Measurements from ENCODE around the gene PSAPL1. TPM values are rescaled to one million over a fixed set of nuclear protein-coding genes. Genes with fewer than 3 reads are reported as not detected.

Gene PSAPL1
- total RNA-seq, 1 experiment from 2014 or later, result not detected

DNA sequence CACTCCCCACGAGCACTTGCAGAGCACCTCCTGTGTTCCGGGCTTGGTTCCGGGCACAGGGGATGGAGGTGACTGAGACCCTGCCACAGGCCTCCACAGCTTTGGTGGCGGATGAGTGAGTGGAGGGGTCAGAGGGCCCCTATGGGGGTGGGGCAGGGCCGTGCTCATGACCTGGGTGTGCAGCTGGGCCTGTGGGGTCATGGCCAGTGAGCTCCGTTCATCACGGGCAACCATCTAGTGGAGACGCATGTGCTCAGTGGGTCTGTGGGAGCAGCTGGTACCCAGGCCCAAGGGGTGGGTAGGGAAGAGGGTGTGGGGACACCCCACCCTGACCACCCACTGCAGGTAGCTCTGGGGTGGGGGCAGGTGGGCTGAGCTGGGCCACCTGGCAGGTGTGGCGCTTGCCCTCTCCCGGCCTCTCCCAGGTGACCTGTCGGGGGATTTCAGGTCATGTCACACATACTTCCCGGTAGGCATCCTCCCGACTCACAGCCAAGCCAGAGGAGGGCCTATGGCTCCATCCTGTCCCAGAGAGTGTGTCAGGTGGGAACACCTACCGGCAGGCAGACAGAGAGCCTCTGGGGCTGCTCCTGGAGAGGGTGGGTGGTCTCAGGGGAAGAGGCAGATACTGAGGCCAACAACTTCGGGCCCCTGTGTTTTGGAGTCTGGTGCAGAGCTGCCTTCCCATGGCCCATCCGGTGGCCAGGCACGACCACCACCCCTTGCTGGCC, 3.6 kb downstream of the PSAPL1 start:
- DNase-seq (ENCODE audit: low read depth), result no peak

DNA sequence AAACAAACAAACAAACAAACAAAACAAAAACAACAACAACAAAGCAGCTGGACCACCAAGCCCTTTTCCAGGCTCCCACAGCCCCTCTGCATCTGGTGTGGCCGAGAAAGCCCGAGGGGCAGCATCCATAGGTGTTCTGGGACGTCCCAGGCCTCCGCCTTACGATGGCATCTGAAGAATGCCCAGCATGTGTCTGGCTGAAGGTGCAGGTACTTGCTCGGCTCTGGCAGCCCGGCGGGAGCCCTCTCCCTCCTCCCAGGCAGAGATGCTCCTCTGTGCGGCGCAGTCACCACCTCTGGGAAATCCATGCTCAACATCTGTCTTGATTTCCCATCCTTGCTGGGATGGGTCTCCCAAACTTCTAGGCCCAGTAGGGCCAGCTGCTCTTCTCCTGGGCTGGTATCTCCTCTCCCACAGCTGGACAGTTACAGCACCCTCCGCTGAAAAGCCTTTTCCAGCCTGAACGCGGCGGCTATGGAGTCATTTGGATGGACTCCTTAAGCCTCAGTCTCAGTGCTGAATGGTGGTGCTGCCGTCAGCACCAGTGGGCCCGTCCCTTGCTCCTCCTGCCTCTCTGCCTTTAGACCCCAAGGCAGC, 4.3 kb downstream of the PSAPL1 start:
- DNase-seq (ENCODE audit: low read depth), result no peak

DNA sequence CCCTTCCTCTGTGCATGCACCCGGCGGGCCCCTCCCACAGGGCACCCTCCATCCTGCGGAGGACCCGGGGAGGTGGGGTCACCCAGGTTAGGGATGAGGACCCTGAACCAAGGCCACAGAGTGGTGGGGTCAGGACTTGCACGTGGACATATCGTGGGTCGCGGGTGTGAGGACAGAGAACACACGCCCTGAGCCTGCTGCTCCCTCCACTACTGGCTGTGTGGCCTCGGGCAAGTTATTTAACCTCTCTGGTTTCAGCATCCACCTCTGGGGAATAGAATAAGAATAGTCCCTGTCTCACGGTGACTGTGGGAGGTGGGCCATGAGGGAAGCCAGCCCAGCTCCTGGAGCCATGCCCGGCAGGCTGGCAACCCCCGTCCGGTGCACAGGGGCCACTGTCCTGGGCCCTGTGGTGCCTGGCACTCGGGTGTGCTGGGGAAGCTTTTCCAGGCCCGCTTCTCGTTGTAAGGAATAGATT, 5.1 kb downstream of the PSAPL1 start:
- DNase-seq (ENCODE audit: low read depth), result no peak

DNA sequence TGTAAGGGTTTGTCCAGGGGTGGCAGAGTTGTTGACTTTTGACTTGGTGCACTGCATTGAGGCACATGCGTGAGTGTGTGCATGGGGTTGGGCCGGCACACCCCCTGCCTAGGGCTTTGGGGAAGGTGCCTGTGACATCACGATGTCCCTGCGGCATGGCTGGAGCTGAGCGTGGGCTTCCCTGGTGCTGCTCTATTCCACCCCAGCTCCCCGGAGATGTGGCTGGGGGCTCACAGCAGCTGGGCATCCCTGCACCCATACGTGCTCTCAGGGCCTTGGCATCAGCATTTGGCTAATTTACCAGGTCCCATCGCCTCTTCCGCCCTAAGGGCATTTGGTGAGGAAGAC, 5.7 kb downstream of the PSAPL1 start:
- DNase-seq (ENCODE audit: low read depth), result no peak

DNA sequence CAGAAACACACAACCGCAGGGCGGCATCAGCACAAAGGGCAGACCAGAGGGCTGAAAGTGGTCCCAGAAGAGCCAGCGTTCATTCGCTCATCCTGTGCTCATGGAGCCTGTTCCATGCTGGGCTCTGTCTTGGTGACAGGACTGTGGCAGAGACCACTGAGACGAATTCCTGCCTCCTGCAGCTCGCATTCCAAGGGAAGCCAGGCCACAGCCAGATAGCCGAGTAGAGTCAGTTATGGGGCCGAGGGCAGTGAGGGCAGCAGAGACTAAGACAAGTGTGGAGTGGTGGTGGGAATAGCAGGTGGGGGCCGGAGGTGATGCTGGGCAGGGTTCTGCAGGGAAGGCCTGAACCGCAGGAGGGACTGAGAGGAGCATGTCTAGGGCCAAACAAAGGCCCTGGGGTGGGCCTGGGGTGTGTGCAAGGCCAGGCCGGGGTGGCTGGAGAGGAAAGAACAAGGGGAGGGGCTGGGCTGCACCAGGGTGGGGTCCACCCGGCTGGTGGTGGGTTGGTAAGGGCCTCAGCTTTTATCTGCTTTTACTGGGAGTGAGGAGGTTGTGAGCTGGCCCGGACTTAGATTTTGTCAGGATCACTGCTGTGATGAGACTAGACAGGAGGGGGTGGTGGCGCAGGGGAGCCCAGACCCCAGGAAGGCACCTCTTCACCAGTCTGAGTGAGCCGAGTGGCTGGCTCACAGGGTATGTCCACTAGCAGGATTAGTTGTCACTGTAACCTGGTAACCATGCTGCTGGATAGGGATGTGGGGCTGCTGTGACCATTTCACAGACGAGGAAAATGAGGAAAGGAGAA, 6.3 kb downstream of the PSAPL1 start:
- no peak for DNase-seq (ENCODE audit: low read depth)

DNA sequence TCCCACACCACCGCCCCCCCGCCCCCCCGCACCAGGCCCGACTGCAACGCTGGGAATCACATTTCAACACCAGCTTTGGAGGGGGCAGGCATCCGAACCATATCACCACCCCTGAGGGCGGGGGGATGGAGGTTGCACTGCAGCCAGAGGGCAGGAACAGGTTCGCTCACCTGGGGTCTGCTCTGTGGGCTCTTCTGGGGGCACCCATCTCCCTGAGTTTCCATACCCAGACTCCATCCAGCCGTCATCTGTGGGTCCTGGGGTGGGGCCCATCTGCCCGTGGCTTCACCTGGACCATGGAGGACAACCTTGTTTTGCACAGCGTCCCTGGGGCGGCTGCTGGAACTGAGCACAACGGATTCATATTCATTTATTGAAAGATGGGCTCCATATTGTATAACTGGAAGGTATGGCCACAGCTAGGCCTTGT, 6.9 kb downstream of the PSAPL1 start:
- DNase-seq (ENCODE audit: low read depth), result no peak

DNA sequence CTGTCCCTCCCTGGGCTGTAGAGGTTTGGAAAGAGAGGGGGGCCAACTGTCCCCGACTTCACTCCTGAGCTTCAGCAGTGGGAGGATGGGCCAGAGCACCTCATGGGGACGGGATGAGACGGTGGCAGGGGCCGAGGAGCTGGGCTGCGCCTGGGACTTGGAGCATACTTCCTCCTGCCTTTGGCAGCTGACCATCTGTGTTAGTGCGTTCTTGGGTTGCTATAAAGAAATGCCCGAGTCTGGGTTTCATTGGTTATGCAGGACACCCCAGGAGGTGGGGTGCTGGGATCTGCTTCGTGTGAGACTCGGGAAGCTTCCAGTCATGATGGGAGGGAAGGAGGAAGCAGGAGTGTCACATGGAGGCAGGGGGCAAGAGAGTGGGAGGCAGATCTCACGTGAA, 7.4 kb downstream of the PSAPL1 start:
- DNase-seq (ENCODE audit: low read depth), result no peak

DNA sequence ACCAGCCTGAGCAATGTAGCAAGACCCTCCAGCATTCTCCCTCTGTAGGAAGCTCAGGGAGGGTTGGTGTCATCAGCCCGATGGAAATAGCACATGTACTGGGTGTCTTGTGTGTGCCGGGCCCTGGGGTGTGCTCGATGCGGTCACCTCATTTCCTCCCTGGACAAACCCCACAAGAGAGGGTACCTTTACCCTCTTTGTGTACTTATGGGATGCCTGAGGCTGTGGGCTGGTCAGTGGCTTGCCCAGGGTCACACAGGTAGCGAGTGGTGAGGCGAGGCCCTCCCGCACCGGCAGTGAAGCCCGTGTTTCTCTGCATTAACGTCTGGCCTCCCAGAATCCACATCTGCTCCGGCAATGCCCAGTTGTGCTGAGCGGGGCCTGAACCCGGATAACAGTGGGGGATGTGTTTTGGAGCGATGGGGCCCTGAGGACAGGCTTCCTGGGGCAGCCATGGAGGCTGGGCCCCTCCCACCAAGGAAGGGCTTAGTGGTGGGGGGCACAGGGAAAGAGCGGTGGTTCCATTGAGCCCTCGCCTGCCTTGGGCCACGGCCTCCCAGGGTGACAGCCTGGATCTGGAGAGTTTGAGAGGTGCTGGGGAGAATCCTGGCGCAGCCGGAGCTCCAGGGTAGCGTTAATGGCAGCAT, 8.1 kb downstream of the PSAPL1 start:
- DNase-seq (ENCODE audit: low read depth), result no peak

DNA sequence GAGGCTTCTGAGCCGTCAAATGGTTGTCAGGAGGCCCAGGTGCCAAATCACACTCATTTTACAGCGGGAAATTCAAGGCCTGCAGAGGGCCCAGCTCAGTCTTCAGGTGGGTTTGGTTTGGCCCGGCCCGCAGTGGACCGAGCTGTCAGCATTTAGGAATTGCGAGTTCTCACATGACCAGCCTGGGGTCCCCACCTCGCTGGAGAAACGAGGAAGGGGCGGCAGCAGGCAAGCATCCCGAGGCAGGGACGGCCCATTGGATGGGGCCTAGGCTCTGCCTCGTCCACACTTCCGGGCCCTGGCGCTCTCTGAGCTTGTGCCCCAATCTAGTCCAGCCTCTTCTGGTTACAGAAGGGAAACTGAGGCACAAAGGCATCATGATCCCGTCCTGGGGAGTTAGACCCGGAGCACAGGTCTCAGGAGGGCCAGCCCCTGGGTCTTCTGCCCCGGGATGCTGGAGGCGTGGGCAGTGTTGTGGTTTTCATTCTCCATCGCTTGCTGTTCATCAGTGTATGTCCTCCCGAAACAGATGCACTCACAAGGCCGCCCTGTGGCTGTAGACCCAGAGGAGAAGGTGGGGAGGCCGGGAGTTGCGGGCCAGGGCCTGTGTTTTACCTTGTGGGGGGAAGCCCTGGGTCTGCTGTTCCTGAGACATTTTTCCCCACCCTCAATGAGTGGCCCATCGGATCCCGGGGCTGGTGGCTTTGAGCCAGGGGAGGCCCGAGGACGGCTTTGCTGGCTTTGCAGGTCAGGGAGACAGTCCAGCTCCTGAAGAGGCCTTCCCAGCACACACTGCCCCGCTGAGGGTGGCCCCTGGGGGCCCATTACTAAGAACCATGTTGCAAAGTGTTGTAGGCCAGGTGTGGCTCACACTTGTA, 8.9 kb downstream of the PSAPL1 start:
- no peak for DNase-seq (ENCODE audit: low read depth)

DNA sequence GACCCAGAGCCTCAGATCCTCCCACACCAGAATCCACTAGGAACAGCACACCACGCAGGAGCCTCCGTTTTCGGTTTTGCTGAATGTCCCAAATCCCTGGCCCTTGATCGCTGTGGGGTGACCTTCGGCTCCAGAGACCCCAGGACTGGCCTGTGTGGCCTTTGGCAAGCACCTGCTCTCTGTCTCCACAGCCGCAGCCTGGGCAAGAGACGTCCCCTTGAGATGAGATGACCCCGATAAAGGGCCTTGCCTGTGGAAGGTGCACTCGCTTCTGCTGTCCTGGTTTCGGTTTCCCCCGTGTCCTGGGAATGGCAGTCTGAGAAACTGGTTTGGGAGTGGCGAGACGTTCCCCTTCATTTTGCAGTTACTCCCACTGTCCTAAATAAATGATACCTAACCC, 9.6 kb downstream of the PSAPL1 start:
- no peak for DNase-seq (ENCODE audit: low read depth)

DNA sequence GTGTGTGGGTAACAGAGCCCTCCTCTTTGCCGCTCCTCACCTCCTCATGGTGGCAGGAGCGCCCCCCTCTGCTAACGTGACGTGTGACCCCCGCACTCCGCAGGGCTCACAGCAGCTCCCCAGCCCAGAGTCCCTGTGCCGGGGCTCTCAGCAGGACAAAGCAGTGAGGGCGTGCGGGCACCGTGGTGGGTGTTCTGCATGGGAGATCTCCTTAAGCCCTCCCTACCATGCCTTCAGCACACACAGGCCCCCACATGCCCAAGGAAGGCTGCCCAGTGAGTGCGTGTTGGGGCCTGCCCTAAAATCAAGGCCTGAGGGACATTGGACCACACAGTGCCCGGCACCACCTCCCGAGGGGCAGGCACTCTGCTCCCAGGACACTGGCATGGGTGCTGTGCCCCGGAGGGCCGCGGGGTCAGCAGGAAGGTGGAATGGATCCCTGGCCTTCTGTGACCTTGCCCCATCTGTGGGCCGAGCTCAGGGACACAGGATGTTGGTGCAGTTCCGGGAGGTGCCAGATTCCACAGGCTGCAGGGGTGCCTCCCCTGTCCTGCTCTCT, 10.1 kb downstream of the PSAPL1 start:
- no peak for DNase-seq (ENCODE audit: low read depth)

DNA sequence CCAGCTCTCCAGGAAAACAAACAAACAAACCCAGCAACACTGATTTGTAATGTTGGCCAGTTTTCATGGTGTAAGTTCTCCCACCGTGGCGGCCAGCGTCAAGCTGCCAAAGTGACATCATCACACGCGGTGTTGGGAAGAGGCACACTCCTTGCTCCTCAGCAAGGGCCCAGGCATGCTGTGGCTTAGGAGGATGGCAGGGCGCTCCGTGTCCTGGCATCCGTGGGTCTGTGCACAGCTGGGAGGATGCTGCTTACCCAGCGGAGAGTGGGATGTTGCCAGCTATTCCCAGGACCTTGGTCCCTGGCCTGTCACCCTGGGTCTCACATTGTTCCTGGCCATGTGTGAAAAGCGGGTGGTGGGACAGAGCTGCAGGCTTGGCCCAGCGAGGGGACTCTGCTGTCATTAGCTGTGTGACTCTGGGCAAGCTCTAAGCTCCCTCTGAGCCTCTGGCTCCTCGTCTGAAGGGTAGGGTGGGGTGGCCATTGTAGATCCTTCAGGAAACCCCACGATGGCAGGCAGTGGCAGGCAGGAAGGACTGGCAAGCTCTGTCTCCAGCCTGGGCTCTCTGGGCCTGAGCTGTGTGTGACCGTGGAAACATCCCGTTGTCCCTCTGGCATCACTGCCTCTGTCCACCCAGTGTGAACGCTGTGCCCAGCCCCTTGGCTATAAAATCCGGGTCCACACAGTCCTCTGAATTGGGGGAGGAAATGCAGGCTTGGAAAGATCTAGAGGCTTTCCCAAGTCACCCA, 10.8 kb downstream of the PSAPL1 start:
- DNase-seq (ENCODE audit: low read depth), result no peak

DNA sequence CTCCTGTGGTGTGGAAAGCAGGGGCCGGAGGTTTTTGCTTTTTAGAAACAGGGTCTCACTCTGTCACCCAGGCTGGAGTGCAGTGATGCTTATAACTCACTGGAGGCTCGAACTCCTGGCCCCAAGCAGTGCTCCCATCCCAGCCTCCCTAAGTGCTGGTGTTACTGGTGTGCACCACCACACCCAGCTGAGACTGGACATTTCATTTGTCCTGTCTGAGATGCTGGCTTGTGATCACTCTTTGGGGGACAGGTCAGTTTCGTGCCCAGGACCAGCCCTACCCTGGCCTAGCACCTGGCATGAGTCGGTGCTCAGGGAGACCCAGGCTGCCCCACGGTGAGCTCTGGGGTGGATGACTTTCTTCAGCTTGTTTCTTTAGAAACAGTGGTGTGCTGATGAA, 11.3 kb downstream of the PSAPL1 start:
- DNase-seq (ENCODE audit: low read depth), result no peak

DNA sequence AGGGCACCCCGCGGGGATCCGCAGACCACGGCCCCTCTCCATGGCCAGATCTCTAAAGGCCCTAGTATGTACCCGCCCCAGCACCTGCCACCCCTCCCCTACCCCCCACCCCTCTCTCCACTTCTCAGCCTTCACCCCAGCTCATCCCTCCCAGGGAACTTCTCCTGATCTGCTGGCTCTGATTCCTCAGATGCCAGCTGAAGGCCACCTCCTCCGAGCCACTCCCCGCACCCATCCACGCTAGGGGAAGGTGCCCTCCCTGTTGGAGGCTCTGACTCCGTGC, 11.9 kb downstream of the PSAPL1 start:
- no peak for DNase-seq (ENCODE audit: low read depth)

DNA sequence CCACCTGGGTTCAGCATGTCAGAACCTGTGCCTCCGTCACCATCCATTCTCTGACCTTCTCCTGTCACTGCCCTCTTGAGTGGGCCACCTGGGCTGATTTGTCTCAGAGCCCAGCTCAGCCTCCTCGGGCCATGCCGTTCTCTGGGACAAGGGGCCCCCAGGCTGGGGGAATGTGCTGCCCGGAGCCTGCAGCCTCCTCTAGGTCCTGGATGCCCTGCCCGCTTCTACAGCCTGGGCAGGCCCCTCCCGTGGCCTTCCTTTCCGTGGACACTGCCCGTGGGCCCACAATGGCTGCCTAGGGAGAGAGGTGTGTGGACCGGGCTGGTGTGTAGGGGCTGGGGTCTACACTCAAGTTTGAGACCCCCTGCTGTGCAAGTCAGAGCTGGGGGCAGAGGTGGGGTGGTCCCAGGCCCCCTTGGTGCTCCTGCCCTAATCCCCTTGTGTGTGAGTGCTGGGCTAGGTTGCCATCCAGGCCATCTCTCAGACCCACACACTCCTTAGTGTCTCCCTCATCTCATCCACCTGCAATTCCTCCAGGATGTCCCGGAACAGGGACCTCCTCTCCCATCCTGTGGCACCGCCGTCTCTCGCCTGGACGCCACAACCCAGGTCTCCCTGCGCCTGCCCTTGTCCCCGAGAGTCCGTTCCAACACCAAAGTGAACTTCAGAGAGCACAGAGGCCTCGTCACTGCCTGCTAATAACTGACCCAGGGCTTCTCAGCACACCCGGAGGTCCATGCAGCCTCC, 12.4 kb downstream of the PSAPL1 start:
- DNase-seq (ENCODE audit: low read depth), result no peak

DNA sequence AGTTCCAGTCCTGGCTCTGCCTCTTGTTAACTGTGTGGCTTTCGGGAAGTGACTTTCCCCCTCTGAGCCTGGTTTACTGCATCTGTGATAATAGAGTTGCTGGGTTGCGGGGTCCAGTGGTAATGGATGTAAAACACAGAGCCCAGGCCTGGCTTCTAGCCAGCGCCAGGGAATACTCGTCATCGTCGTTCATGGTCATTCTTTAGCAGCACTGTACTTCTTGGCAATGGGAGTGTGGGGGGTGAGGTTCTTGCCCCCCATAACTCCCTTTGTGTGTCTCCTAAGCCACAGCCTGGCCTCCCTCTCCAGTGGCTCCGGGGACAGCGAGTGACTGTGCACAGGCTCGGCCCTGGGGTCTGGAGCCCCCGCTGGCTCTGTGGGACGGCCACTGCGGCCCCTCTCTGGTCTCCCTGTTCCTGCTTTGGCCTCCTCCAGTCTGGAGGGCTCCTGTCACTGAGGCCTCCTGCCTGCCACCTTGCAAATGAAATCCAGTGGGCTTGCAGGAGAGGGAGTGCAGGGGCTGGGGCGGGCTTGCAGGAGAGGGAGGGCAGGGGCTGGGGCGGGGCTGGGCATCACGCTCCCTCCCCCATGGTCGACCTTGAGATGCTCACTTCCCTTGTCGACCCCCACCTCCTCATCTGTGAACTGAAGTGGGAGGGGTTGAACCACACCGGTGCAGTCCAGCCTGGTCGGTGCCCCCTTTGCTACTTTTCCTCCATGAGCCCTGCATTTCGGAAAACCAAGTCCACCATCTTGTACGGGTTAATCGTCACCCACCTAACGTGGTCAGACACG, 13.2 kb downstream of the PSAPL1 start:
- DNase-seq (ENCODE audit: low read depth), result no peak

DNA sequence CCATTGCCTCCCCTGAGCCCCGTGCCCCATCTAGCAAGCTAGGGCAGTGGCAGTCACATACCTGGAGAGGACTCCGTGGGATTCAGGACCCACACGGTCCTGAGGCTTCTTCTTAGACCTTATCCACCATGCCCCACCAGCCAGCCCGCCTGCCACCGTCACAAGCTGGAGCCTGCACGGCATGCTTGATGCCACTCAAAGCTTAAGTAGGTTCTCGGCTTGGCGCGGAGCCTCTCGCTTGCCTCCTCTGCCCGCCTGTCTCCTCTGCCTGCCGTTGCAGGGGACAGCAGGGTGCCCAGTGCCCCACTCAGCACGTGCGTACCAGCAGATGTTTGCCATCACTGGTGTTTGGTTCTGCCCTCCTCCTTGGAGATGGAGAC, 14.1 kb downstream of the PSAPL1 start:
- DNase-seq (ENCODE audit: low read depth), result no peak

DNA sequence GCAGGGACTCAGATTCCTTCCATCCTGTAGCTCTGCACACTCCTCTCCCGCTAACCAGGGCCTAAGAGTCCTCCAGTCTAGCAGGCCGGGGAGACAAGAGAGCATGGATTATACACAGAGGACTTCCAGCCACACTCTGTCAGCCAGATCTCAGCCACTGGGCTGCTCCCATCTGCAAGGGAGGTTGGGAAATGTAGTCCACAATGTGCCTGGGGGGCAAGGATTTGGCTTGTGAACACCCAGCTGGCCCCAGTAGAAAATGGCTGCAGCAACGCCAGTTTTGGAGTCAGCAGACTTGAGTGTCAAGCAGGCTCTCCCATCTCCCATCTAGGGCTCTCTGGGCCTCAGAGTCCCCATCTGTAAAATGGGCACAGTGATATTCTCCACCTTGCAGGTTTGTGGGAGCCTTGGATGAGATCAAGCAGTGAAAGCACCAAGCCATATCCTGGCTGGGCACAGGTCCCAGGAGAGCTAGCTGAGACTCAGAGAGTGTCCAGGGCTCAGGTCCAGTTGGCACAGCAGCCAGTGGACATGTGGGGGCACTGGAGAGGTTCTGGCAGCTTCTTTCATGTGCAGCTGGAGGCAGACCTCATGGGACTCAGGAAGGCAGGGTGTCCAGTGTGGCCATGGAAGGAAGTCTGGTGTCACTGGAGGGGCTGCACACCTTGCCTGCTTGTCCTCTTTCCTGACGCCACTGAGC, 14.6 kb downstream of the PSAPL1 start:
- DNase-seq (ENCODE audit: low read depth), result no peak

All from Daoy (cell line).